HCT116 (cell line): ENCODE results near the gene SLC4A7. TPM values are rescaled to one million over a fixed set of nuclear protein-coding genes. Genes with fewer than 3 reads are reported as not detected.

ENCODE experiments used
- ATAC-seq: fragments of 200-7000 bp; cut with Tn5 transposase; 2 replicates; pipeline ENCODE4 v1.9.1; 2020; ENCODE audit warnings: mild to moderate bottlenecking, moderate library complexity
- BruUV-seq: library from RNA; stranded (reverse); fragments of 400-500 nt; replicated peaks from 2 replicates; lab custom pipeline; 2021; lab: Mats Ljungman, UMichigan
- CTCF ChIA-PET: fragments of 300-600 bp; sonication (Branson Sonifier 250); formaldehyde crosslinking; loops from one replicate; lab custom pipeline; 2021; ENCODE audit warnings: antibody characterized with exemption; lab: Charles Lee
- POLR2A ChIA-PET: fragments of 300-600, 350-600 bp; sonication (Branson Sonifier 250); formaldehyde crosslinking; loops from one replicate; lab custom pipeline; 2021; ENCODE audit warnings: antibody characterized with exemption; lab: Charles Lee
- RAD21 ChIA-PET, 2 experiments: fragments of 300-600 bp; sonication (Branson Sonifier 250); formaldehyde crosslinking; loops; one replicate each; lab custom pipeline; 2023; ENCODE audit warnings: low total read pairs in 2 of 2; ENCODE audit not compliant: uncharacterized antibody in 2 of 2, unreplicated experiment in 2 of 2, low non-redundant PET in 1 of 2; lab: Charles Lee
- DNase-seq: peaks from one replicate; pipeline ENCODE4 v3.0.0-alpha.2; 2010; ENCODE audit warnings: low read depth, low spot score
- H2AFZ ChIP-seq: fragments of 200-600 bp; shearing (Covaris generic), sonication (generic); 2 replicates; pipeline ENCODE4 v1.6.1; 2017; ENCODE audit warnings: low read depth, mixed run types, mixed read lengths, antibody characterized with exemption, low read length; ENCODE audit not compliant: poor library complexity, severe bottlenecking
- H3K27ac ChIP-seq: 2 replicates; pipeline ENCODE4 v1.5.1; 2012; ENCODE audit warnings: low read depth, low read length
- H3K27me3 ChIP-seq: fragments of 200-600 bp; sonication (generic); 2 replicates; pipeline ENCODE4 v1.6.1; 2016; ENCODE audit warnings: mixed run types, low read length, mixed read lengths; ENCODE audit not compliant: insufficient read depth
- H3K36me3 ChIP-seq, 2 experiments: fragments of 200-500 bp in 1 of 2; fragments of 200-600 bp in 1 of 2; sonication (Bioruptor generic) in 1 of 2; sonication (generic) in 1 of 2; 2 replicates each; pipeline versions ENCODE4 v1.5.1 to v1.6.1; 2014 to 2016; ENCODE audit warnings: low read length in 2 of 2, inconsistent platforms in 1 of 2, mixed read lengths in 1 of 2, mixed run types in 1 of 2; ENCODE audit not compliant: insufficient read depth in 2 of 2, control insufficient read depth in 1 of 2
- H3K4me1 ChIP-seq, 2 experiments: fragments of 200-600 bp in 1 of 2; sonication (generic) in 1 of 2; 2 replicates each; pipeline versions ENCODE4 v1.5.1 to v1.6.1; 2012 to 2017; ENCODE audit warnings: low read length in 2 of 2, inconsistent platforms in 1 of 2, mild to moderate bottlenecking in 1 of 2, mixed read lengths in 1 of 2, mixed run types in 1 of 2, moderate library complexity in 1 of 2; ENCODE audit not compliant: insufficient read depth in 2 of 2, control insufficient read depth in 1 of 2
- H3K4me2 ChIP-seq: fragments of 200-600 bp; sonication (generic); 2 replicates; pipeline ENCODE4 v1.6.1; 2017; ENCODE audit warnings: mixed run types, low read length, mixed read lengths
- H3K4me3 ChIP-seq, 2 experiments: fragments of 200-600 bp in 1 of 2; sonication (generic) in 1 of 2; replicated peaks in 1 of 2; 2 replicates each; pipeline ENCODE4 v1.5.1; 2011 to 2016; ENCODE audit warnings: low read length in 2 of 2, control low read depth in 1 of 2, low read depth in 1 of 2, mild to moderate bottlenecking in 1 of 2, mixed read lengths in 1 of 2, mixed run types in 1 of 2
- H3K79me2 ChIP-seq: fragments of 200-600 bp; sonication (generic); 2 replicates; pipeline ENCODE4 v1.6.1; 2017; ENCODE audit warnings: mild to moderate bottlenecking, mixed run types, low read length, moderate library complexity, mixed read lengths; ENCODE audit not compliant: insufficient read depth
- H3K9ac ChIP-seq: fragments of 200-600 bp; sonication (generic); 2 replicates; pipeline ENCODE4 v1.6.1; 2016; ENCODE audit warnings: low read length, mixed read lengths
- H3K9me2 ChIP-seq: fragments of 200-600 bp; sonication (generic), shearing (Covaris generic); 2 replicates; pipeline ENCODE4 v1.6.1; 2017; ENCODE audit warnings: mixed run types, mild to moderate bottlenecking, moderate library complexity; ENCODE audit not compliant: insufficient read depth
- H3K9me3 ChIP-seq, 2 experiments: fragments of 200-500 bp in 1 of 2; fragments of 200-600 bp in 1 of 2; sonication (Bioruptor generic) in 1 of 2; sonication (generic) in 1 of 2; 2 replicates each; pipeline ENCODE4 v1.6.1; 2014 to 2017; ENCODE audit warnings: low read length in 2 of 2, mixed read lengths in 2 of 2, inconsistent platforms in 1 of 2, low read depth in 1 of 2, mild to moderate bottlenecking in 1 of 2, mixed run types in 1 of 2, moderate library complexity in 1 of 2; ENCODE audit not compliant: control insufficient read depth in 1 of 2, insufficient read depth in 1 of 2
- H4K20me1 ChIP-seq: fragments of 200-600 bp; sonication (generic), shearing (Covaris generic); 2 replicates; pipeline ENCODE4 v1.6.1; 2017; ENCODE audit warnings: mixed run types, mild to moderate bottlenecking, moderate library complexity; ENCODE audit not compliant: insufficient read depth
- ELF1 ChIP-seq: IDR thresholded peaks from 2 replicates; pipeline ENCODE4 v1.6.1; 2012; ENCODE audit warnings: low read depth, borderline replicate concordance
- EZH2 ChIP-seq: fragments of 200-600 bp; sonication (generic); IDR thresholded peaks from 2 replicates; pipeline ENCODE4 v1.6.1; 2017; ENCODE audit warnings: antibody characterized with exemption, mixed run types
- POLR2A ChIP-seq: IDR thresholded peaks from 2 replicates; pipeline ENCODE4 v1.7.0; 2011; ENCODE audit warnings: borderline replicate concordance; ENCODE audit not compliant: insufficient read depth, insufficient read length; ENCODE audit errors: extremely low read depth
- POLR2AphosphoS5 ChIP-seq: IDR thresholded peaks from 2 replicates; pipeline ENCODE4 v1.6.1; 2011; ENCODE audit warnings: mild to moderate bottlenecking, low read depth, low read length, moderate library complexity
- RAD21 ChIP-seq: IDR thresholded peaks from 2 replicates; pipeline ENCODE4 v1.6.1; 2012; ENCODE audit warnings: low read depth, mild to moderate bottlenecking
- SIN3A ChIP-seq: IDR thresholded peaks from 2 replicates; pipeline ENCODE4 v1.6.1; 2012; ENCODE audit warnings: low read depth
- SP1 ChIP-seq: IDR thresholded peaks from 2 replicates; pipeline ENCODE4 v1.6.1; 2012; ENCODE audit warnings: low read depth
- SRF ChIP-seq: IDR thresholded peaks from 2 replicates; pipeline ENCODE4 v1.6.1; 2012; ENCODE audit warnings: low read depth
- TCF7L2 ChIP-seq: IDR thresholded peaks from 2 replicates; pipeline ENCODE4 v1.7.0; 2011; ENCODE audit warnings: borderline replicate concordance, inconsistent platforms; ENCODE audit not compliant: insufficient read depth, insufficient read length; ENCODE audit errors: extremely low read depth
- YY1 ChIP-seq: IDR thresholded peaks from 2 replicates; pipeline ENCODE4 v1.6.1; 2011; ENCODE audit warnings: low read length, low read depth, moderate library complexity, mild to moderate bottlenecking; ENCODE audit not compliant: insufficient replicate concordance; ENCODE audit errors: extremely low read depth
- ZFX ChIP-seq: fragments of 450-650 bp; IDR thresholded peaks from 2 replicates; pipeline ENCODE4 v1.6.1; 2017
- intact Hi-C: fragments of 100-400 bp; cut with micrococcal nuclease; formaldehyde crosslinking; loops from 2 replicates; pipeline ENCODE4 v1.10.0; 2022
- total RNA-seq: library from RNA; stranded (reverse); gene quantifications from one replicate; pipeline ENCODE4 v1.2.1, GENCODE V29; 2021; ENCODE audit not compliant: unreplicated experiment
- TF ChIP-seq, protein P1 (sequence below): IDR thresholded peaks from 2 replicates; pipeline ENCODE4 v1.6.1; 2012; ENCODE audit warnings: low read depth
- TF ChIP-seq, protein P2 (sequence below): IDR thresholded peaks from 2 replicates; pipeline ENCODE4 v1.6.1; 2012
- TF ChIP-seq, protein P3 (sequence below), 3 experiments: fragments of 200-600 bp in 1 of 3; sonication (generic) in 1 of 3; IDR thresholded peaks in 2 of 3; conservative IDR thresholded peaks in 1 of 3; 2 replicates each; pipeline ENCODE4 v1.5.1; 2012 to 2017; ENCODE audit warnings: low read depth in 2 of 3, low read length in 2 of 3, antibody characterized with exemption in 1 of 3, borderline replicate concordance in 1 of 3, control low read depth in 1 of 3, mild to moderate bottlenecking in 1 of 3, mixed read lengths in 1 of 3, mixed run types in 1 of 3, moderate library complexity in 1 of 3; ENCODE audit not compliant: insufficient read depth in 1 of 3
- TF ChIP-seq, protein P4 (sequence below): IDR thresholded peaks from 2 replicates; pipeline ENCODE4 v1.6.1; 2011; ENCODE audit warnings: mild to moderate bottlenecking, low read length, moderate library complexity; ENCODE audit not compliant: insufficient replicate concordance; ENCODE audit errors: extremely low read depth

The SLC4A7 gene
- total RNA-seq, 1 experiment from 2014 or later, result 37.6 TPM

DNA sequence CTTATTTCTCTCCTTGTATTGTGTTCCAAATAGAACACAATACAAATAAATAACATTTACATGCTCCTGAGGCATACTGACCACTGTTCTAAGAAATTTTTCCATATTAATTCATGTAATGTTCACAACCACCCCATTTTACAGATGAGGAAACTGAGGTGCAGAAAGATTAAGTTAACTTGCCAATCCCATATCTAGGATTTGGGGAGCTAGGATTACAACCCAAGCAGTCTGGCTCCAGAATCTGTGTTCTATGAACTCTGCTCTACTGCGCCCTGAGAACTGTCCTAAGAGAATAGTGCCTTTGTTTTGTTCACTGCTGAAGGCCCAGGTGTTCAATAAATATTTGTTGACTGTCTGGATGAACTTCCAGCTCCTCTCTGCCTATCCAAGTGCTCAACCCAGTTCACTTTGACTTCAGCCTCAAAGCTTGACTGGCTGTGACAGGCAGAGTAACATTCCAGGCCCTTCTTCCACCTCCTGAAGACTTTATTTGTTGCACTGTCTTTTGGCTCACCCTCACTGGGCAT, 118.1 kb downstream of the SLC4A7 start:
- Histone ChIP-seq H3K4me1 (peaks cover 0 to 4% of the 10 kb centered on the region in 2 experiments; a peak in 2 of 4 replicates), H2AFZ (no peak overlapping the region), H3K79me2 (no peaks in the 10 kb centered on the region), H3K27ac (no peak overlapping the region), H3K27me3 (no peaks in the 10 kb centered on the region), H4K20me1 (no peaks in the 10 kb centered on the region), H3K4me2 (no peak overlapping the region), H3K36me3 (no peaks in the 10 kb centered on the region), H3K9me3 (no peaks in the 10 kb centered on the region), H3K9me2 (no peaks in the 10 kb centered on the region), H3K9ac (no peak overlapping the region), H3K4me3 (no peak overlapping the region)
- ATAC-seq, result no peak
- ChIA-PET CTCF (interaction anchor here (0.7 kb wide), 1 partner anchor 8 kb away, joined by 3 read pairs; no protein-coding TSS in a partner anchor), POLR2A (no interaction called here), RAD21 (no interaction called here)
- TF ChIP-seq ZFX (no peak), TCF7L2 (no peak), POLR2AphosphoS5 (no peak), ELF1 (no peak), SP1 (no peak), EZH2 (no peak), RAD21 (no peak), YY1 (no peak), SIN3A (no peak), SRF (no peak), POLR2A (no peak)
- TF ChIP-seq, protein P1, sequence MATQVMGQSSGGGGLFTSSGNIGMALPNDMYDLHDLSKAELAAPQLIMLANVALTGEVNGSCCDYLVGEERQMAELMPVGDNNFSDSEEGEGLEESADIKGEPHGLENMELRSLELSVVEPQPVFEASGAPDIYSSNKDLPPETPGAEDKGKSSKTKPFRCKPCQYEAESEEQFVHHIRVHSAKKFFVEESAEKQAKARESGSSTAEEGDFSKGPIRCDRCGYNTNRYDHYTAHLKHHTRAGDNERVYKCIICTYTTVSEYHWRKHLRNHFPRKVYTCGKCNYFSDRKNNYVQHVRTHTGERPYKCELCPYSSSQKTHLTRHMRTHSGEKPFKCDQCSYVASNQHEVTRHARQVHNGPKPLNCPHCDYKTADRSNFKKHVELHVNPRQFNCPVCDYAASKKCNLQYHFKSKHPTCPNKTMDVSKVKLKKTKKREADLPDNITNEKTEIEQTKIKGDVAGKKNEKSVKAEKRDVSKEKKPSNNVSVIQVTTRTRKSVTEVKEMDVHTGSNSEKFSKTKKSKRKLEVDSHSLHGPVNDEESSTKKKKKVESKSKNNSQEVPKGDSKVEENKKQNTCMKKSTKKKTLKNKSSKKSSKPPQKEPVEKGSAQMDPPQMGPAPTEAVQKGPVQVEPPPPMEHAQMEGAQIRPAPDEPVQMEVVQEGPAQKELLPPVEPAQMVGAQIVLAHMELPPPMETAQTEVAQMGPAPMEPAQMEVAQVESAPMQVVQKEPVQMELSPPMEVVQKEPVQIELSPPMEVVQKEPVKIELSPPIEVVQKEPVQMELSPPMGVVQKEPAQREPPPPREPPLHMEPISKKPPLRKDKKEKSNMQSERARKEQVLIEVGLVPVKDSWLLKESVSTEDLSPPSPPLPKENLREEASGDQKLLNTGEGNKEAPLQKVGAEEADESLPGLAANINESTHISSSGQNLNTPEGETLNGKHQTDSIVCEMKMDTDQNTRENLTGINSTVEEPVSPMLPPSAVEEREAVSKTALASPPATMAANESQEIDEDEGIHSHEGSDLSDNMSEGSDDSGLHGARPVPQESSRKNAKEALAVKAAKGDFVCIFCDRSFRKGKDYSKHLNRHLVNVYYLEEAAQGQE, result no peak
- TF ChIP-seq, protein P2, sequence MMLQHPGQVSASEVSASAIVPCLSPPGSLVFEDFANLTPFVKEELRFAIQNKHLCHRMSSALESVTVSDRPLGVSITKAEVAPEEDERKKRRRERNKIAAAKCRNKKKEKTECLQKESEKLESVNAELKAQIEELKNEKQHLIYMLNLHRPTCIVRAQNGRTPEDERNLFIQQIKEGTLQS, result no peak
- TF ChIP-seq, protein P3, sequence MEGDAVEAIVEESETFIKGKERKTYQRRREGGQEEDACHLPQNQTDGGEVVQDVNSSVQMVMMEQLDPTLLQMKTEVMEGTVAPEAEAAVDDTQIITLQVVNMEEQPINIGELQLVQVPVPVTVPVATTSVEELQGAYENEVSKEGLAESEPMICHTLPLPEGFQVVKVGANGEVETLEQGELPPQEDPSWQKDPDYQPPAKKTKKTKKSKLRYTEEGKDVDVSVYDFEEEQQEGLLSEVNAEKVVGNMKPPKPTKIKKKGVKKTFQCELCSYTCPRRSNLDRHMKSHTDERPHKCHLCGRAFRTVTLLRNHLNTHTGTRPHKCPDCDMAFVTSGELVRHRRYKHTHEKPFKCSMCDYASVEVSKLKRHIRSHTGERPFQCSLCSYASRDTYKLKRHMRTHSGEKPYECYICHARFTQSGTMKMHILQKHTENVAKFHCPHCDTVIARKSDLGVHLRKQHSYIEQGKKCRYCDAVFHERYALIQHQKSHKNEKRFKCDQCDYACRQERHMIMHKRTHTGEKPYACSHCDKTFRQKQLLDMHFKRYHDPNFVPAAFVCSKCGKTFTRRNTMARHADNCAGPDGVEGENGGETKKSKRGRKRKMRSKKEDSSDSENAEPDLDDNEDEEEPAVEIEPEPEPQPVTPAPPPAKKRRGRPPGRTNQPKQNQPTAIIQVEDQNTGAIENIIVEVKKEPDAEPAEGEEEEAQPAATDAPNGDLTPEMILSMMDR (IDR thresholded peaks at IDR 0.05 in 2 of 3, conservative IDR thresholded peaks at IDR 0.05 in 1 of 3; ENCODE audit: borderline replicate concordance in 1 of 3, insufficient read depth in 1 of 3, low read depth in 2 of 3, low read length in 2 of 3), result no peak
- TF ChIP-seq, protein P4, sequence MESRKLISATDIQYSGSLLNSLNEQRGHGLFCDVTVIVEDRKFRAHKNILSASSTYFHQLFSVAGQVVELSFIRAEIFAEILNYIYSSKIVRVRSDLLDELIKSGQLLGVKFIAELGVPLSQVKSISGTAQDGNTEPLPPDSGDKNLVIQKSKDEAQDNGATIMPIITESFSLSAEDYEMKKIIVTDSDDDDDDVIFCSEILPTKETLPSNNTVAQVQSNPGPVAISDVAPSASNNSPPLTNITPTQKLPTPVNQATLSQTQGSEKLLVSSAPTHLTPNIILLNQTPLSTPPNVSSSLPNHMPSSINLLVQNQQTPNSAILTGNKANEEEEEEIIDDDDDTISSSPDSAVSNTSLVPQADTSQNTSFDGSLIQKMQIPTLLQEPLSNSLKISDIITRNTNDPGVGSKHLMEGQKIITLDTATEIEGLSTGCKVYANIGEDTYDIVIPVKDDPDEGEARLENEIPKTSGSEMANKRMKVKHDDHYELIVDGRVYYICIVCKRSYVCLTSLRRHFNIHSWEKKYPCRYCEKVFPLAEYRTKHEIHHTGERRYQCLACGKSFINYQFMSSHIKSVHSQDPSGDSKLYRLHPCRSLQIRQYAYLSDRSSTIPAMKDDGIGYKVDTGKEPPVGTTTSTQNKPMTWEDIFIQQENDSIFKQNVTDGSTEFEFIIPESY, result no peak
- DNase-seq, result no peak
- intact Hi-C loops, result no loop called here
- BruUV-seq, result no TSS peak
